Measurements from ENCODE around the gene FRMD3. TPM values are rescaled to one million over a fixed set of nuclear protein-coding genes. Genes with fewer than 3 reads are reported as not detected.
"Not testable (repeated sequence)": the region's sequence is repeated elsewhere in the genome, so short reads cannot be mapped to it uniquely, and the experiment has no call there.

FRMD3 gene
- total RNA-seq, 1 donor: 0.27 TPM

DNA sequence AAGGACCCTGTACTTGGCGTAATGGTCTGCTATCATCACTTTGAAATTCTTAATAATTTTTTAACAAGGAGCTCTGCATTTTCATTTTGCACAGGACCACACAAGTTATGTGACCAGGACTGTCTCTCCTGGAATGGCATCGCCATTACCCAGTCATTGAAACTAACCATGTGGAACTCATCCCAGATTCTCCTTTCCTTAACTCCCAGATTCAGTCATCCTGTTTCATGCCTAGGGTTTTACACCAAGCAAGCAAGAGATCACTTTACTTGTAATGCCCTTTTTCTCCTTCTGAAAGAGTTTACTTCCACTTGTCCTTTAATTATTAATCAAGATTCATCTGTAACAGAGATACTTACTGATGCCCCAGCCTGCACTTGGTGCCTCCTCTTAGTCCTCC lies 12.0 kb downstream of the FRMD3 start:
- no peak for DNase-seq (ENCODE audit: low read depth in 2 of 3, low spot score in 2 of 3)

DNA sequence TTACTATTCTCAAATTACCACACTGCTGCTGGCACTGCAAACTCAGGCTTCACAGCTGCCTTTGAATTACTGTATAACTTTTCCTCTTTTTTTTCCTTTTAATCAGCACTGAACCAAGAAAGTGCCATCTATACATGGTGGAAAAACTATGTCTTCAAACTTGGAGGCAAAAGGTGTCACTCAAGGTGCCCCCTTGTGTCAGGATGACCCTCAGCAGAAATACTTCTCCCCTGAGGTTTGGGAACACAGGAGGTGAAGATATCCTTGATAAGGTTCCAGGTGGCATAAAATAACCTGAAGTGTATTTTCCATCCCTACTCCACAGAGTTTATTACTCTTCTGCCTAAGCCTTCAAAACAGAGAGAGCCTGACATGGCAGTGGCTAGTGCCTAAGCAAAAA lies 14.5 kb downstream of the FRMD3 start:
- no peak for DNase-seq (ENCODE audit: low read depth in 2 of 3, low spot score in 2 of 3)

DNA sequence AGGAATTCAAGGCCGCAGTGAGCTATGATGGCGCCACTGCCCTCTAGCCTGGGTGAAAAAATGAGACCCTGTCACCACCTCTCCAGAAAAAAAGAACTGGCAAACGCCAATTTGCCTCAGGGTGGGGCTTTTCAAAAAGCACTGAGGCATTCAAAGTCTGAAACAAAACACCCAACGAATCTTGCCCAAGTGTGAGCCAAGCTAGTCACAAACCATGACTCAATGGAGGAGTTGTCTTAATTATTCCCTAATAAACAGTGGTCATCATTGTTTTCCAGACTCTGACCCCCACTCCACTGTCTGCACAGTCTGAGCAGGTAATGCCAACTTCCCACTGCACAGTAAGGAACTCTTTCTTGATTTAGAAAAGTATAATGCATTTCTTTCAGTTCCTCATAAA lies 16.8 kb downstream of the FRMD3 start:
- DNase-seq (ENCODE audit: low read depth in 2 of 3, low spot score in 2 of 3): no peak

DNA sequence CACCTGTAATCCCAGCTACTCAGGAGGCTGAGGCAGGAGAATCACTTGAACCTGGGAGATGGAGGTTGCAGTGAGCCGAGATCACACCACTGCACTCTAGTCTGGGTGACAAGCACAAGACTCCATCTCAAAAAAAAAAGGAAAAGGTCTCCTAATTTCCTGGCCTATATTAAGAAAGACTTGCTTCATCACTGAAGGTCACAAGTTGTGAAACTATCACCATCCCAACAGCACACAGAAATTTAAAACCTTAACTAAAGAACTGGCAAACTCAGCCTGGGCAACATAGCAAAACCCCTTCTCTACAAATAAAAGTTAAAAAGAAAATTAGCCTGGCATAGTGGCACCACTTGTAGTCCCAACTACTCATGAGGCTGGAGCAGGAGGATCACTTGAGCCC lies 17.2 kb downstream of the FRMD3 start:
- no peak for DNase-seq (ENCODE audit: low read depth in 2 of 3, low spot score in 2 of 3)

DNA sequence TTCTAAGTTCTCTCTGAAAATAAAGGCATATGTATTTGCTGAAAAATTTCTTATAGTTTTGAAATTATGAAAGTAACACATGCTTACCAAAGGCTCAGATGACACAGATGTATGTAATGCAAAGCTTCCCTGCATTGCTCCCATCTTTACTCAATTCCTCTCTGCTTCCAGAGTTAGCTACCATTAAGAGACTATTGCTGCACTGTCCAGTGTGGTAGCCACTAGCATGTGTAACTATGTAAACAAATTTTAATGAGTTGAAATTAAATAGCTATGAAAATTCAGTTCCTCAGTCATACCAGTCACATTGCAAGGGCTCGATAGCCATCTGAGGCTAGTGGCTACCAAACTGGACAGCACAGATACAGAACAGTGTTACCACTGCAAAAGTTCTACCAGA lies 17.9 kb downstream of the FRMD3 start:
- DNase-seq (ENCODE audit: low read depth in 2 of 3, low spot score in 2 of 3): no peak

DNA sequence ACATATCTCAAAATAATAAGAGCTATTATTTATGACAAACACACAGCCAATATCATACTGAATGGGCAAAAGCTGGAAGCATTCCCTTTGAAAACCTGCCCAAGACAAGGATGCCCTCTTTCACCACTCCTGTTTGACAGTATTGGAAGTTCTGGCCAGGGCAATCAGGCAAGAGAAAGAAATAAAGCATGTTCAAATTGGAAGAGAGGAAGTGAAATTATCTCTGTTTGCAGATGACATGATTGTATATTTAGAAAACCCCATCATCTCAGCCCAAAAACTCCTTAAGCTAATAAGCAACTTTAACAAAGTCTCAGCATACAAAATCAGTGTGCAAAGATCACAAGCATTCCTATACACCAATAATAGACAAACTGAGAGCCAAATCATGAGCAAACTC lies 20.2 kb downstream of the FRMD3 start:
- DNase-seq (ENCODE audit: low read depth in 2 of 3, low spot score in 2 of 3): not testable (repeated sequence)

DNA sequence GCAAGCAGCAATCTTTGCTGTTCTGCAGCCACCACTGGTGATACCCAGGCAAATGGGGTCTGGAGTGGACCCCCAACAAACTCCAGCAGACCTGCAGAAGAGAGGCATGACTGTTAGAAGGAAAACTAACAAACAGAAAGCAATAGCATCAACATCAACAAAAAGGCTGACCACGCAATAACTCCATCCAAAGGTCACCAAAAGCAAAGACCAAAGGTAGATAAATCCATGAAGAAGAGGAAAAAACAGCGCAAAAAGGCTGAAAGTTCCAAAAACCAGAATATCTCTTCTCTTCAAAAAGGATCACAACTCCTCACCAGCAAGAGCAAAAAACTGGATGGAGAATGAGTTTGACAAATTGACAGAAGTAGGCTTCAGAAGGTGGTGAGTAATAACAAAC lies 23.4 kb downstream of the FRMD3 start:
- no peak for DNase-seq (ENCODE audit: low read depth in 2 of 3, low spot score in 2 of 3)

DNA sequence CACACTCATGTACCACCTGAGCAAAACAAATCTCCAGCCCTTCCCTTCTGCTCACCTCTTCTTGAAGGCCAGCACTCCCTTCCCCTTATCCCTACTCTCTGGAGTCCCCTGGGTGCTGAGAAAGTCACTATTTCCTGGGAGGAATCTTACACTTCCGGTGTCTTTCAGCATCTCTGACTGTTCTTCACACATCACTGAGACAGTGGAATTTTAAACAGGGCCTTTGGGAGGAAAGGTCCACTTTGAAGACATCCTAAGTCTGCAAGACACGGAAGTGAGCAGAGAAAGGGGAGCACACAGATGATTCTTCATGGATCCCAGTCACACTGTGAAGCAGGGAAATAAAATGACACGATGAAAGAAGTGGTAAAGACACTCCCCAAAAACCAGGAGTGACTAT lies 25.6 kb downstream of the FRMD3 start:
- no peak for DNase-seq (ENCODE audit: low read depth in 2 of 3, low spot score in 2 of 3)

DNA sequence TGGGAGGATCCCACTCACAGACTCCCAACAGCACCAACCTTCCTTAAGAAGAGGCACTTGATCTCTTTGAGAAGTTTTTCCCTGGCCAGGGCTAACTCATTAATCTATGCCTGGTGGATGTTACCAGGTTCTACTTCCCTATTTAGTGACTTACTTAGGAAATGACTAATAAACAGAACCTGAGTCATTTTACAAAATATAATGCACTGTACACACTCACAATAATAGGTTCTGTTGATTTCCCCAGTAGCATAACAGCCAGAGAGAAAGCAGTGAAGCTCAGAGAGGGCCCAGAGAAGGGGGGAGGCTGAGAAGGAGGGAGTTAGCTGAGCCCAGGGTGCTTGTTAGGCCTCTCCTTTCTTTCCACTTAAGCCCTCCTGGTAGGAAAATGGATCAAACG lies 27.1 kb downstream of the FRMD3 start:
- DNase-seq (ENCODE audit: low read depth in 2 of 3, low spot score in 2 of 3): peak in 2 of 3 donors; percentile 31 to 47

DNA sequence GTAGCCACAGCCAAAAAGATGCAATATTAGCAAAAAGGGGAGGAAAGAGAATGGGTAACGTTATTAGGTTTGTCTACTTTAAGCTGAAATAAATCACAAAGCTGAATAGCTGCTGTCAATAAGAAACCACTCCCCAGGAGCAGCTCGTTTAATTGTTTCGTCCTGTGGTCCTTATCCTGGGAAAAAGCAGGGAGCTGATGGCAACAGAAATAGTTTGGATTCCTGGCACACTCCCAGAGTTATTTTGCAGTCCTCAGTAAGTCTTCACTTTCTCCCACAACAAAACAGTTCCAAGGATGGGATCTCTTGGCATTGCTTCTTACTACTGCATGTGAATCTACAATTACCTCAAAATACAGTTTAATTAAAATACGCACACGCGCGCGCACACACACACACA lies 28.8 kb downstream of the FRMD3 start:
- DNase-seq (ENCODE audit: low read depth in 2 of 3, low spot score in 2 of 3): no peak

DNA sequence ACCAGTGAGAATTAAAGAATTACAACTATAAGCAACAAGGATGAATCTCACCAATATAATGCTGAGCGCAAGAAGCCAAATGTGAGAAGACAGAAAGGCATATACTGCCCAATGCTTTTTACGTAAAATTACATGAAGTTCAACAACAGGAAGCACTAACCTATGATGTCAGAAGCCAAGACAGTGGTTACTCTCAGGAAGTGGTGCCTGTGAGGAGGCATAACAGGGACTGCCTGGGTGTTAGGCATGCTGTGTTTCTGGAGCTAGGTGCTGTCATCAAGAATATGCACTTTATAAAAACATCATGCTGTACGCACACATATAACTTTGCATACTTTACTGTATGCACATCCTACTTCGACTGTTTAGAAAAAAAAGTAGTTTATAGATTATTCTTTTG lies 30.1 kb downstream of the FRMD3 start:
- DNase-seq (ENCODE audit: low read depth in 2 of 3, low spot score in 2 of 3): peak in 2 of 3 donors; percentile 6 to 28

DNA sequence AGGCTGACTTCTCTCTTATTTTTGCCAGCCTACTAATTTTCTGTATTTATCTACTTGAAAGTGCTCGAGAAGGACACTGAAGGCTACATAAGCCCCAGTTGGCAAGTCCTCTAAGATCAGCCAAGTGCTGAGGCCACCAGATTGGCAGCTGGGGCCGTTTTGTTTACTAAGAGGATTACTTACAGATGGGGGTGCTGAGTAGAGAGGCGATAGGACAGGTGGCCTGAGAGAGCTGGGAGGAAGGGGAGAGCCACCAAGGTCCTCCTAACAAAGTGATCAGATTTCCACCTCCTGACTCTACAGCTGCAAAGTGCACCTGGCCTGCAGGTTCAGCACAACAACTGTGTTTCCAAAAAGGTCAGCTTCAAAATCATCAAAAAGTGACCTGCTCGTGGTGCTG lies 32.9 kb downstream of the FRMD3 start:
- no peak for DNase-seq (ENCODE audit: low read depth in 2 of 3, low spot score in 2 of 3)

DNA sequence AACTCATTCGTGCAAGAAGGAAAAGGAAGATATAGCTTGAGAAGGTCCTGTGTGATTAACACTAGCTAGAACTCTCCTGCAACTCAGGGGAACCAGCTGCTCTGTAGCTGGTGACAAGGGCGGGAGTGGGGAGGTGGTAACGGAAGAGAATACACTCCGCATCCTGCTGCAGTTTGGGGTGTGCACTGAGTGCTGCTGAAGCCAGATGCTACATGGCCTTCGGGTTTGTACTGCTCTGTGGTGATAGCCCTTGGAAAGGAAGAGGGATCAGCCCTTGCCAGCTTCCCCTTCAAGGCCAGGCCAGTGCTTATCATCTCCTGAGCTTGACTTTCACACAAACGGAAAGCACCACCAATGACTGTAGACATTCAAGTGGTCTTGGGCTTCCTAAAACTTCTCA lies 34.3 kb downstream of the FRMD3 start:
- DNase-seq (ENCODE audit: low read depth in 2 of 3, low spot score in 2 of 3): no peak

DNA sequence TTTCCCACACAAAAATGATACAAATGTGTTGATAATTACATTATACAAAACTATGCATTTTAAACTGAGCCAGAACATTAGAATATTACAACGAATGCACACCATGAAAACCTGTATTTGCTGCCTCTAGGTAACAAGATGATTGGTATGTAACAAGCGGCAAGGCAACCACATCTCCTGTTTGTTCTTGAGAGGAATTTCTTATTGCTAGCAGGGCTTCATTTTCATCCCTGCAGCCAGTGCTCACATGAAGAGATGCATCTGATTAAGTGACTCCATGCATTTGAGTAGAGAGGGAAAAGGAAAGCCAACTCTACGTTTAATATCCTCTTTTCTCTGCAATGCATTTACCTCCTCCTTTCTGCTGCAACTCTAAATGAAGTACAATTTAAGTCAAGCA lies 36.6 kb downstream of the FRMD3 start:
- DNase-seq (ENCODE audit: low read depth in 2 of 3, low spot score in 2 of 3): no peak

DNA sequence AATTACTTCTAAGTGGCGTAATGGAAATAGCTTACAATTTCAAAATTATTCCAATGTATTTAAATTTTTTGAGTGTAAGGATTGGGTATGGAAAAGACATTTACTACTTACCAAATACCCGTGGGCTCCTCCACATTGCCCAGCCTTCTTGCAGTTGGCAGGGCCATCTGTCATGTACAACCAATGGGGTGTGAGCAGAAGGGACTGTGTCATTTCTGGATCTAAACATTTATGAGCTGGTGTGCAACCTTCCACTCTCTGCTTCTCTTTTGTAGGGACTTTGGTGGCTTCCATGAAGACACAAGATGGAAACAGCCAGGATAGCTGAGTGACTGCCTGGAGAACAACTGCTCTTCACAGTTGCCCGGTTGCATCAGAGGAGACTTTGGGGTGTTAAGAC lies 40.8 kb downstream of the FRMD3 start:
- no peak for DNase-seq (ENCODE audit: low read depth in 2 of 3, low spot score in 2 of 3)

DNA sequence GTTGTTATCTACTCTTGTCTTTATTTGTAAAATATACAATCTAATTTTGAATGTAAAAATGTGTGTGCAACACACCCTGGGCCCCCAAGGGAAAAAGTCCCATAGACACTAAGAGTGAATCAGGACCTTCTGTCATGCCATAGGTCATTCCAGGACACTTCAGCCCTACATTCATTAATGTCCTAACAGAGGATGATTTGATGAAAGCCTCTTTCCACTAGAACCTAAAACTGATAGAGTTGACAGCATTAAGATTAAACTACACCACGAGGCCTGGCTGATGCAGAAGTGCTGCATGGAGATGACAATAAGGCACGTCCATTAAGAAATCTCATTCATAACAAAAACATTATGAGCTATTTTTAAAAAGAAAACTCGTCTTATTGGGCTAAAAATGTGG lies 46.2 kb downstream of the FRMD3 start:
- DNase-seq (ENCODE audit: low read depth in 2 of 3, low spot score in 2 of 3): no peak

DNA sequence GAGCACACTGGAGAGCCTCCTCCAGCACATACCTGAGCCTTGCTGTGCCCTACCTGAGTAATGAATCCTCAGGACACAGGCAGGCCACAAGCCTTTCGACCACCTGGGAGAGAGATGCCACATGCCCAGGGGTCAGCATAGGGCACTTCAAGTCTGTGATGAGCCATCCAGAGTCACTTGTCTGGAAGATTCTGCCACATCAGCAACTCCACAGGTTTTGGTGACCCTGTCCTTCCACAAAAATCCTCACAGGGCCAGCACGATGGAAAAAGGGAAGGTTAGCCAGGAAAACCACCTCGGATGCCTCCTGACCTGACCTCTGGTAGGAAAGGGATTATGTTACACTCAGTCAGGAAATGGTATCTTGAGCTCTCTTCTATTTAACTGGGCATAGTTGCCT lies 46.8 kb downstream of the FRMD3 start:
- DNase-seq (ENCODE audit: low read depth in 2 of 3, low spot score in 2 of 3): no peak

DNA sequence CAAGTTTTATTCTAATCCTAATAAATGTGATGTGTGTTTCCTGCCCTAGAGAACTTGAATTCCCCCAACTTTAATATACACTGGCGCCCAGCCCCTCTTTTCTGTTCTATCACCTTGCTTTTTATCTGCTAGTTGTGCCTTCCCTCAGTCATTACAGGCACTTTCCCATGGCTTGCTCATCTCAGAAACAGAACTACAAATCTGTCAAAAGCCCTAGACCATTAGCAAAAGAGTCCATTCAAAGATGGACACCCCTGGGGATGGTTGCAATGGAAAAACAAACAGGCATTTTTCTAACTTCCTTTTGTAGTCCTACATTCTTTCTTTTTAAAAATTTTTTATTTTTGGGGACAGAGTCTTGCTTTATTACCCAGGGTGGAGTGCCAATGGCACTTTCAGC lies 48.2 kb downstream of the FRMD3 start:
- DNase-seq (ENCODE audit: low read depth in 2 of 3, low spot score in 2 of 3): no peak

DNA sequence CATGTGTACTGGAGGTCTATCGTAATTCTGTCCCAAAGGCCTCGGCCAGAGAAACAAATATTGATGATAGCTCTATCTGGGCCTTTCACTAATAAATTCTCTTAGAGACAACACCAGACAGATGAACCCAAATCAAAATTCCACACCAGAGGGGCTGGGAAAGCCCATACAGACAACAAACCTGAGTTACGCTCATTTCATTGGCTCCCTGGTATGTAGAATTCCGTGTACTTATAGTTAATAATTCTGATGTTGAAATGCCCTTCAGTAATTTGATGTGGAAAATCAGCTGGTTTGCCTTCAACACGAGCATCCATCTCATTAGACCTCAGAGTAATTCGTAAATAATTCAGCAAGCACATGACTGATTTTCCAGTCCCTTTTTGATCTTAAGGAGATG lies 53.2 kb downstream of the FRMD3 start:
- no peak for DNase-seq (ENCODE audit: low read depth in 2 of 3, low spot score in 2 of 3)

DNA sequence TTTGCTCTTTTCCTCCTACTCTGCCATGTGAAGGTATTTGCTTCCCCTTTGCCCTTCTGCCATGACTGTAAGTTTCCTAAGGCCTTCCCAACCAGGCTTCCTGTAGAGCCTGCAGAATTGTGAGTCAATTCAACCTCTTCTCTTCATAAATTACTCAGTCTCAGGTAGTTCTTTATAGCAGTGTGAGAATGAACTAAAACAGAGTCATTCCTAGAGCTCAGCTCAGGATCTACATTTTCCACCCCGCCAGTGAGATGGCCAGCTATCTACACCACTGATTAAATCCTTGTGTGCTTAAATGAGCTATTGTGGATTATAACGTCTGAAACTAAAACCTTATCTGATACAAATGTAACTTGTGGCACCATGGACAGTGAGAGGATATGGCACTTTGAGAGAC lies 55.0 kb downstream of the FRMD3 start:
- no peak for DNase-seq (ENCODE audit: low read depth in 2 of 3, low spot score in 2 of 3)

DNA sequence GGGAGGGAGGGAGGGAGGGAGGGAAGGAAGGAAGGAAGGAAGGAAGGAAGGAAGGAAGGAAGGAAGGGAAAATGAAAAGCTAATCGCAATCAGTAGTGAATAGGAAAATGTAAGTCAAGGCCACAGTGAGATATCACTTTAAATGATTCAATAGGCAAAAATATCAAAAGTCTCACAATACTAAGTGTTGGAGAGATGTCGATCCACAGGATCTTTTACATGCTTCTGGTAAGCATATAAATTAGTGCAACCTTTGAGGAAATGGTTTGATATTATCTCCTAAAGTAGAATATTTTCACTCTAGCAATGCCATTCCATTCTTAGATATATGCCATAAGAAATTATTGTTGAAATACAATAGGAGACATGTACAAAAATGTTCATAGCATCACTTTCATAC lies 58.4 kb downstream of the FRMD3 start:
- DNase-seq (ENCODE audit: low read depth in 2 of 3, low spot score in 2 of 3): no peak

DNA sequence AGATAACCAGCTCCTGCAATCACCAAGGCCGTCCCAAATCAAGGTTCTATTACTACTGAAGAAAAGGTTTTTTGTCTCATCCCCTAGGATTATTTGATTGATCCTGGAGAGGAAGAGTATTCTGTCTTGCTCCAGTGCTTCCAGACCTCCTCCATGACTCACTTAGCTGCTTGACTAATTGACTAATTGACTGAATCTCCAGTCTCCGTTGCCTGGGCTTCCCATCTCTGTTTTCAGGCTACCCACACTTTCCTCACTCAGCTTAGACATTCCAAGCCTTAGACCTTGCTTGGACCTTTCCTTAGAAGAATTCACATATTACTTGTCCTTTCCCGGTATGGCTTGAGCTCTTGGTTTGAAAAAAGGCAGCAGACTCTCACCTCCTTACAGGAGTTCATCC lies 60.6 kb downstream of the FRMD3 start:
- DNase-seq (ENCODE audit: low read depth in 2 of 3, low spot score in 2 of 3): no peak

DNA sequence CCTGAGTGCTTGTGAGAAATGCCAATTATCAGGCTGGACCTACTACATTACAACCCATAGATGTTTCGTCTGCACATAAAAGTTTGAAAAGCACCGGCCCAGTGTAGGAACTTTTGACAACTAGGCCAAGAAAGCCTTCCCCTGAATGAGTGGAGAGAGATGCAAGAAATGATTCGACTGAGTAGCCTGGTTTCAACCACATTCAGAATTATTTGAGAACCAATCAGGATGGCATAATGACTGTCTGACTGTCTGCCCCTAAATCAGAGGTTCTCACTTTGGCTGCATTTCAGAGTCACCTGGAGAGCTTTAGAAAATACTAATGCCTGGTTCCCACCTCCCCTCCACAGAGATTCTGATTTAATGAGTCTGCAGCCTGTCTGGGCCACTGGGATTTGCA lies 61.1 kb downstream of the FRMD3 start:
- DNase-seq (ENCODE audit: low read depth in 2 of 3, low spot score in 2 of 3): no peak

DNA sequence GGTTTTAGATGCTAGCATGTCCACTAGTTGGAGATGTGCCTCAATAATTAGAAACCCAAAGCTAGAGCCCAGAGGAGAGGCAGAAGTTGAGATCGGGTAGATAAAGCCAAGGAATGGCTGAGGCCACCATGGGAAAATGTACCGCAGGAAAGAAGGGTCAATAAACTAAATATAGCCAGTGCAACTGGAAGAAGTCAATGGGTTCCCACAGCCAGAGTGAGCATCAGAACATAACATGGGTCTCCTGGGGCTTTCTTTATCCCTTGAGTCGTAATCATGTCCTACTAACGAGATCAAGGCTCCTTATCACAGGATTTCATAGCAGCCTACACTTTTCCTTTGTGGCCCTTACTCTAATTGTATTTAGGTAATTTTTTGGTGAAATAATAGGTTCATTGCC lies 61.7 kb downstream of the FRMD3 start:
- DNase-seq (ENCODE audit: low read depth in 2 of 3, low spot score in 2 of 3): no peak
